OCI-LY7 (cell line): ENCODE measurements around the gene CNOT3.

Experiments
- CTCF ChIP-seq: fragments of 200-600 bp; sonication (generic); conservative IDR thresholded peaks from 2 replicates; pipeline ENCODE4 v1.5.1; 2014; ENCODE audit warnings: mild to moderate bottlenecking, antibody characterized with exemption, low read length, moderate library complexity, mixed read lengths
- EZH2phosphoT487 ChIP-seq: fragments of 200-600 bp; sonication (generic); IDR thresholded peaks from 2 replicates; pipeline ENCODE4 v1.6.1; 2018; ENCODE audit warnings: low read depth, borderline replicate concordance, mild to moderate bottlenecking, mixed run types, antibody characterized with exemption, low read length, moderate library complexity, mixed read lengths

- TF ChIP-seq CTCF: no peak
- no peak for TF ChIP-seq EZH2phosphoT487
Observed at GRCh38 chr19:54145541-54146158, 8.1 kb downstream of the CNOT3 start.
